Mucosa of descending colon (tissue), 3 donors: Measurements from ENCODE around the gene ROM1. TPM values are rescaled to one million over a fixed set of nuclear protein-coding genes. Genes with fewer than 3 reads are reported as not detected.
"Not testable (repeated sequence)": the region's sequence is repeated elsewhere in the genome, so short reads cannot be mapped to it uniquely, and the experiment has no call there.

Source experiments
- ATAC-seq: fragments of 200-7000 bp; cut with Tn5 transposase; one replicate; pipeline ENCODE4 v1.9.1; 2020; ENCODE audit warnings: mild to moderate bottlenecking, moderate library complexity
- DNase-seq, 3 donors: peaks; one replicate each; pipeline ENCODE4 v3.0.0-alpha.2; 2020
- H3K36me3 ChIP-seq: fragments of 200-600 bp; one replicate; pipeline ENCODE4 v1.8.0; 2021; ENCODE audit warnings: low read depth, mild to moderate bottlenecking
- H3K4me1 ChIP-seq: fragments of 200-600 bp; one replicate; pipeline ENCODE4 v1.8.0; 2021; ENCODE audit warnings: low read depth, mild to moderate bottlenecking
- H3K4me3 ChIP-seq: fragments of 200-600 bp; one replicate; pipeline ENCODE4 v1.8.0; 2021; ENCODE audit warnings: mild to moderate bottlenecking
- H3K9me3 ChIP-seq: fragments of 200-600 bp; one replicate; pipeline ENCODE4 v1.8.0; 2021; ENCODE audit warnings: mild to moderate bottlenecking
- intact Hi-C, 2 donors: fragments of 100-400 bp; cut with DNase I in 1 of 2; cut with micrococcal nuclease in 1 of 2; formaldehyde crosslinking; loops; one replicate each; pipeline versions ENCODE4 v1.11.0 to v1.11.1; 2022; cut with DNase I, micrococcal nuclease
- total RNA-seq, 3 donors: library from RNA; stranded (reverse); fragmentation: NEBNext Ultra II Directional in 2 of 3; extraction: Animal tissue kit (Norgen Biotek cat#: 25700) in 2 of 3; gene quantifications; one replicate each; pipeline versions ENCODE4 v1.2.1 to v1.2.4, GENCODE V29; 2021 to 2023
- TF ChIP-seq, protein P1 (sequence below): fragments of 200-600 bp; IDR thresholded peaks from one replicate; pipeline ENCODE4 v1.8.0; 2022; ENCODE audit warnings: antibody characterized with exemption, mild to moderate bottlenecking
- donor health status: DM: no; HTN: no; CAD: no; lungs with moderate emphysema.
- donor health status: DM: no; HTN: no; CAD: no.
- donor health status: DM: no; HTN: yes; CAD: no.

The ROM1 gene
- total RNA-seq, 3 donors from 2014 or later: 2.7 to 11.9 (median 3.8) TPM

GRCh38 chr11:62614275-62614674 is 1.2 kb downstream of the ROM1 start:
- Histone ChIP-seq H3K9me3 (no peaks in the 10 kb centered on the region), H3K36me3 (no peaks in the 10 kb centered on the region), H3K4me3 (no peak overlapping the region), H3K4me1 (peaks cover 14% of the 10 kb centered on the region)
- no peak for ATAC-seq
- TF ChIP-seq, protein P1, sequence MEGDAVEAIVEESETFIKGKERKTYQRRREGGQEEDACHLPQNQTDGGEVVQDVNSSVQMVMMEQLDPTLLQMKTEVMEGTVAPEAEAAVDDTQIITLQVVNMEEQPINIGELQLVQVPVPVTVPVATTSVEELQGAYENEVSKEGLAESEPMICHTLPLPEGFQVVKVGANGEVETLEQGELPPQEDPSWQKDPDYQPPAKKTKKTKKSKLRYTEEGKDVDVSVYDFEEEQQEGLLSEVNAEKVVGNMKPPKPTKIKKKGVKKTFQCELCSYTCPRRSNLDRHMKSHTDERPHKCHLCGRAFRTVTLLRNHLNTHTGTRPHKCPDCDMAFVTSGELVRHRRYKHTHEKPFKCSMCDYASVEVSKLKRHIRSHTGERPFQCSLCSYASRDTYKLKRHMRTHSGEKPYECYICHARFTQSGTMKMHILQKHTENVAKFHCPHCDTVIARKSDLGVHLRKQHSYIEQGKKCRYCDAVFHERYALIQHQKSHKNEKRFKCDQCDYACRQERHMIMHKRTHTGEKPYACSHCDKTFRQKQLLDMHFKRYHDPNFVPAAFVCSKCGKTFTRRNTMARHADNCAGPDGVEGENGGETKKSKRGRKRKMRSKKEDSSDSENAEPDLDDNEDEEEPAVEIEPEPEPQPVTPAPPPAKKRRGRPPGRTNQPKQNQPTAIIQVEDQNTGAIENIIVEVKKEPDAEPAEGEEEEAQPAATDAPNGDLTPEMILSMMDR: no peak
- intact Hi-C loops: no loop called here
- DNase-seq: no peak

- DNase-seq (no peak), ATAC-seq (no peak)
- no peak overlapping the region for H3K4me3 ChIP-seq
- TF ChIP-seq, protein P1: no peak
- peaks cover 14% of the 10 kb centered on the region for H3K4me1 ChIP-seq
- no peaks in the 10 kb centered on the region for H3K36me3 ChIP-seq
- intact Hi-C loops: no loop called here
- H3K9me3 ChIP-seq: no peaks in the 10 kb centered on the region
Measured at GRCh38 chr11:62615521-62615920, 2.5 kb downstream of the ROM1 start.

GRCh38 chr11:62616957-62617356 is 3.9 kb downstream of the ROM1 start:
- DNase-seq, H3K4me3 ChIP-seq, H3K9me3 ChIP-seq, ATAC-seq, H3K36me3 ChIP-seq, intact Hi-C loops: not testable (repeated sequence)
- H3K4me1 ChIP-seq: peaks cover 11% of the 10 kb centered on the region

DNA sequence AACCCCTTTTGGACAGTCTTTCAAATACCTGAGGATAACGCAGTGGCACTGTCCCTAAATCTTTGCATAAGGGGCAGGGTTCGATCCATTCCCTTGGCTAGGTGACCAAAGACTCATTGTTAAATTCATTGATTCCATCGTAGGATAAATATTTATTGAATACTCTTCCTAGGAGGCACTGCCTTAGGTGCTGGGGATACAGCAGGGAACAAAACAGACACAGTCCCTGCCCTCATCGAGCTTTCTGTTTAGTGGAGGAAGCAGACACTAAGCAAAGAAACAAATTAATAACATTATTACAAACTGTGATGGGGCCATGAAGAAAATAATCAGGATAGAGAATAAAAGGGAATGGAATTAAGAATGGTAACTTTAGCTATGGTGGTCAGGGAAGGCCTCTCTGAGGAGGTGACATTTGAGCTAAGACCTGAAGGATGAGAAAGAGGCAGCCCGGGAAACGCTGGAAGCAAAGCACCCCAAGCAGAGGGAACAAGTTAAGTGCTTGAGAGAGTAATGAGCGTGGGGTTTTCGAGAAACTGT is 8.0 kb downstream of the ROM1 start:
- intact Hi-C loops: no loop called here
- TF ChIP-seq, protein P1: no peak
- Histone ChIP-seq H3K4me1 (peaks cover 6% of the 10 kb centered on the region), H3K9me3 (no peaks in the 10 kb centered on the region), H3K36me3 (peaks cover 4% of the 10 kb centered on the region), H3K4me3 (peak overlapping the region; percentile 44)
- ATAC-seq (no peak), DNase-seq (no peak)

DNA sequence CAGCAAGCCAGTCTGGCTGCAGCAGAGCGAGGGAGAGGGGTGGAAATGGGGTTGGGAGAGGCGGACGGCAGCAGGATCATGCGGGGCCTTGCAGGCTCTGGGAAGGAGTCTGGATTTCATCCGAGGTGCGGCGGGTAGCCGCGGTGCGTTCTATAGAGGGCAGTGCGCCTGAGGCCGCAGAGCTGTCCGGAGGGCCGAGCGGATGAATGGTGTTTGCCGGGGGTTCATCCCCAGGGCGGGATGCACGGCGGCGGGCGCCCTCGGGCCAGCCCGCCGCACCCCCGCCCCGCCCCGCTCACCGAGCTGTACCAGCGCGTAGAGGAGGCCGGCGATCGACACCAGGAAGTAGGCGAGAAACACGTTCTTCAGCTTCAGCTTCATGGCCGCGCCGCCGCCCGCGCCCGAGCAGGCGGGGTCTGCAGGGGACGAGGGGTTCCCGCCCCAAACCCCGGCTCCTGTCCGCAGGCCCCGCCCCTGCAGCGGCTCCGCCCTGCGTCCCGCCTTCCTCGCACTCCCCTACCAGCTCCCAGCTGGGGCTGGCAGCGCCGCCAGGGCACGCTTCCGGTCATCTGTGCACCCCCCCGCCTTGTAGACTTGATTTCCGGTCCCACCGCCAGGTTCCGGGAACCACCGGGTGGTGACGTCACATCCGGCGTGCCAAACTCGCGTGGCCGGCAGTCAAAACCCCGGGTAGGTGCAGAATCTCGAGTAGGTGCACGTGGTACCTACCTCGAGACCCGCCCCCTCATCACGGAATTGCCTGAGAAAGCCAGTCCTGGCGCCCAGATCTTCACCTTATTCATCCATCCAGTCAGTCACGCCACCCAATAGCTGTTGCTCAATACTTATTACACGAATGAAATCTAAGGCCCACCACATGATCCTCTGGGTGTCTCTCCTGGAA is 8.8 kb downstream of the ROM1 start, which contains the start of gene B3GAT3:
Gene B3GAT3, minus strand, starts transcription at position 420 of the 904 bp plus-strand sequence. Its CDS starts 39 bp downstream, at position 381.
- peaks cover 6% of the 10 kb centered on the region for H3K4me1 ChIP-seq
- ATAC-seq (peak; percentile 98), DNase-seq (peak; percentile 98 to 99 (median 99))
- intact Hi-C loops: no loop called here
- peaks cover 8% of the 10 kb centered on the region for H3K36me3 ChIP-seq
- H3K9me3 ChIP-seq: no peaks in the 10 kb centered on the region
- H3K4me3 ChIP-seq: peak within 1 kb of the TSS; percentile 44
- TF ChIP-seq, protein P1: peak; percentile 19

DNA sequence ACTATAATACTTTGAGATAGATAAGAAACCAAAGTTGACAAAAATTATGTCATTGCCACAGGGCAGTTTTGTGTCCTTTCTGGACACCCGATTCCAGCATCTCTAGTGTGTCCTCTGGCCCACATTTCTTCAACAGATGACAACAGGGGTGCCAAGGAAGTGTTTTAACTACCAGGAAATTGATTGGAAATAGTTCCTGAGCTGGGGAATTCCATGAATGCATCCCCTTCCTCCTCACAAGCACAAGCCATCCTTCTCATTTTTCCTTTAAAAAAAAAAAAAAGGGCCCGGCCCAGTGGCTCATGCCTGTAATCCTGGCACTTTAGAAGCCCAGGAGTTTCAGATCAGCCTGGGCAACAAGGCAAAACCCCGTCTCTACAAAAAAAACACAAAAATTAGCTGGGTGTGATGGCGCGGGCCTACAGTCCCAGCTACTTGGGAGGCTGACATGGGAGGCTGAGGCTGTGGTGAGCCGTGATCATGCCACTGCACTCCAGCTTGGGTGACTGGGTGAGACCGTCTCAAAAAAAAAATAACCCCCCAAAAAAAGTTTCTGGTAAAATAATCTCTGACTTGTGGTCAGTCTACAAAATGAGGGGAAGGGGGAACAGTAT is 9.5 kb downstream of the ROM1 start:
- H3K4me1 ChIP-seq: peaks cover 6% of the 10 kb centered on the region
- intact Hi-C loops: no loop called here
- DNase-seq (no peak), ATAC-seq (no peak)
- H3K4me3 ChIP-seq: no peak overlapping the region
- H3K9me3 ChIP-seq: no peaks in the 10 kb centered on the region
- TF ChIP-seq, protein P1: no peak
- peaks cover 8% of the 10 kb centered on the region for H3K36me3 ChIP-seq
